Activated T-cell treated with anti-CD3 and anti-CD28 coated beads, Interleukin-2, amount 50 U/mL, for 48 hours (primary cell): Measurements from ENCODE around the gene CPHXL.

ENCODE experiments used
- DNase-seq, 2 experiments: peaks; one replicate each; pipeline ENCODE4 v3.0.0-alpha.2; 2020

CPHXL gene

GRCh38 chr16:75697571-75697970 is 28.7 kb downstream of the CPHXL start:
- no peak for DNase-seq

DNA sequence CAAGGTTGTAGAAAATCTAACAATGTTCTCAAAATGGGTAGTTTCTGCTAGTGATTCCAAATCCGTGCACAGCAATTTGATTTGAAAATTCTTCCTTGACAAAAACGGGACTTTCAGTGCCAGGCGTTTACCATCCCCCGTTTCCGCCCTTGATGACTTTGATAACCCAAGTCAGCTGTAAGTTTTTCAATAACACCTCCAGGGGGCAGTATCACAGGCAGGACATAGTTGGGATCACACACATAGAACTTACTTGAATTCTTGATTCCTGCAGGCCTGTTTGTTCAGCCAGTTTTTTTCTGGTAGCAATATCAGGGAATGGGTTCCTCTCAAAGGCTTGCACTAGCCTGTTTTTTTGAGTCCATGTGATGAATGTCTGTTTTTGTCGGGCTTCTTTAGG is 30.6 kb downstream of the CPHXL start:
- no peak for DNase-seq

DNA sequence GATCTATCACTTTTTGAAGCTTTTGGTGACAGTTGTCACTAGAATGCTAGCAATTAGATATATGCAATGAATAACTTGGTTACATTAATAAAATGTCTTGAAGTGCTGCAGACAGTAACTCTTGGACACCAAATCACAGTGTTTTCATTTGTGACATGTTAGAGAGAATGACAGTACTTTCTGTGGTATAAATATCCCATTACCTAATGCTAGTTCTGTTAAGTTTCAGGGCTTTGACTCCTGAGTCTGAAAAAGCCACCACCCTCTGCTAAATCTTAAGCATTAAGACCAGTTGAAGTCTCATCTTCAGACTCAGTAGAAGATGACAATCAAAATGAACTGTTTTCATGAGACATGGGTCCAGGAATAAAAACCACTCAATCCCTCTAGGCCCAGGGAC is 38.9 kb downstream of the CPHXL start:
- DNase-seq: no peak

- DNase-seq: no peak
These were observed 44.0 kb downstream of the CPHXL start for GRCh38 chr16:75682308-75682707.

- no peak for DNase-seq
These were observed 46.9 kb downstream of the CPHXL start for GRCh38 chr16:75679366-75679765.

DNA sequence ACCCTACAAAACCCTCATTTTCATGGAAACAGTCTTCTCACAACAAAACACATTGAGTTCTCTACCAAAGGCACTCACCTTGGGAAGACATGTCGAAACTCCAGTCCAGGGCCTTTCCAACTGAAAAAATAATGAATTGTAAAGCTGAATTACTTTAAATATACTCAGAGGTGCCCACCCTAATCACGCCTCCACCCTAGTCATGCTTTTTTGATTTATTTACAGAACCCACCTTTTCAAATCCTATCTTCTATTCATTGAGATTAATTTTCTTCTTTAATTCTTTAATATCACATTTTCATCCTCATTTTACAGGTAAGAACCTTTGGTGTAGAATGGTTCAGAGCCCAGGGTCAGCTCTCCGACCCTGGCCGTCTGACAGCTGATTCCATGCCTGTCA is 49.4 kb downstream of the CPHXL start, which contains the start of gene CPHXL2:
TSS of gene CPHXL2 (minus strand) at position 101 of the 400 bp plus-strand sequence. CDS start at position 91, 10 bp downstream.
- no peak for DNase-seq

DNA sequence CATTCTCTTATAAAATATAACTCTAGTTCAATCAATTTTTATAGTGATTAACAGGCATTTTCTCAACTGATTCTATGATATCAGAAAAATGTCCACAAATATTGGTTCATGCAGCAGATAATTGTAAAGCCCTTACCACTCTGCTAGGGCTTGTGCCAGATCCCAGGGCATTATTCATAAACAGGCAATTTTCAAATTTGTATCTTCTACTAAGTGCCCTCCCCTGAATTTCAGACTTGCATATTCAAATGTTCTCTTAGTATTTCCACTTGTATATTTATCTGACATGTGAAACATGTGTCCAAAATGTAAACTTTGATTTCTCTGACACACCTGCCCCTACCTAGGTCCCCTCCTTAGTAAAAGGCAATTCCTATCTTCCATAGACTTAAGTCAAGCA is 58.8 kb downstream of the CPHXL start:
- DNase-seq: no peak
